Activated naive CD4-positive, alpha-beta T cell treated with anti-CD3 and anti-CD28 coated beads, Interleukin-2, amount 50 U/mL, for 24 hours (primary cell): Measurements from ENCODE around the gene CELF2.
A peak's percentile ranks its signal among the peaks of the same experiment; 100 is the strongest.

Experiments
- H3K27ac Mint-ChIP-seq: one replicate; pipeline ENCODE4 v1.8.0; 2021; ENCODE audit warnings: mild to moderate bottlenecking, mixed read lengths
- H3K27me3 Mint-ChIP-seq: one replicate; pipeline ENCODE4 v1.8.0; 2021; ENCODE audit warnings: mixed read lengths
- H3K36me3 Mint-ChIP-seq: one replicate; pipeline ENCODE4 v1.8.0; 2021; ENCODE audit warnings: mixed read lengths
- H3K4me1 Mint-ChIP-seq: one replicate; pipeline ENCODE4 v1.8.0; 2021; ENCODE audit warnings: mixed read lengths
- H3K4me3 Mint-ChIP-seq: one replicate; pipeline ENCODE4 v1.8.0; 2021; ENCODE audit warnings: mild to moderate bottlenecking, mixed read lengths
- H3K9me3 Mint-ChIP-seq: one replicate; pipeline ENCODE4 v1.8.0; 2021; ENCODE audit warnings: mixed read lengths

The CELF2 gene

DNA sequence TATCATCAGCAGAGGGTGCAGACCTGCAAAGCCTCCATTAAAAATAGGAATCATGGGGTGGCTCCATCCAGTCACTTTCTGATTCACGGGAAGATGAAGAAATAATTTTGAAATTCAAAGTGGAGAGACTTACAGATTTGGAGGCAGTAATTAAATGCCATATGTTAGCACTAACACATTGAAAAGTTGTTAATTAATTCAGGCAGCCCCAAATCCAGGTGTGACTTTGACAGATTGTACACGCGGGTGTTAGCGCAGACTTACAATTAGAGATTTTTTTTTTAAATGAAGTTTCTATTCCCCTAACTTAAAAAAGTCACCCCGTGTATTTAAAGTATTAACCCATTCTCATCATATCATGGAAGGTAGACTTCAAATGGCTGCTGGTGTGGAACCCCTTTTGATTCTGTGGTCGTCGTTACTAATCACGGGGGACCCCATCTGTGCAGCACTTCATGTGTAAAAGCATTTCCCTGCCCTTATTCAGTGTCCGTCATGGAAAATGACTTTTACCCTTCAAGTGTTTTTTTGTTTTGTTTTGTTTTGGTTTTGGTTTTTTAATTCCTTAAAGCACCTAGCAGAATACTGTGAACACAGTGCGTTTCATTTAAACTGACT, 235.8 kb downstream of the CELF2 start:
- peaks cover 71% of the 10 kb centered on the region for H3K4me1 Mint-ChIP-seq
- no peak overlapping the region for H3K4me3 Mint-ChIP-seq
- peak overlapping the region; percentile 71 for H3K27ac Mint-ChIP-seq
- H3K9me3 Mint-ChIP-seq = no peaks in the 10 kb centered on the region
- no peaks in the 10 kb centered on the region for H3K27me3 Mint-ChIP-seq
- H3K36me3 Mint-ChIP-seq = peaks cover 13% of the 10 kb centered on the region

DNA sequence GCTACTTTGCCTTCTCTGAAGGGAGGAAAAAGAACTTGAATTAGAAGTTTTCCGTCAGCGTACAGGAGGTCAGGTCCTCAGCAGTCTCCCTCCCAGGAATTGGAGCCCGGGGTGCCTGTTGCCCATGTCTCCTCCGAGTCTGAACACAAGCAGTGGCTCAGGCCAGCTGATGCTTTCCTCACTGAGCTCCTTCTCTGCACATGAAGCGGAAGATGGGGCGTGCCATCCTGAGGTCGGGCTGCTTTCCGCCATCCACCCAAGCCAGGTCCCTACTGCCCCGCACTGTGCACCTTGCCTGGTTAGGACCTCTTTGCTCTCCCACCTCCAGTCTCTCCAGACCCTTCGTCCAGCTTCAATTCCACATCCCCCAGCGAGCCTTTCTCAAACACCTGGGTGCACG, 237.5 kb downstream of the CELF2 start:
- peaks cover 73% of the 10 kb centered on the region for H3K4me1 Mint-ChIP-seq
- H3K27me3 Mint-ChIP-seq = no peaks in the 10 kb centered on the region
- H3K9me3 Mint-ChIP-seq = no peaks in the 10 kb centered on the region
- H3K36me3 Mint-ChIP-seq = peaks cover 15% of the 10 kb centered on the region
- peak overlapping the region; percentile 79 for H3K27ac Mint-ChIP-seq
- no peak overlapping the region for H3K4me3 Mint-ChIP-seq

DNA sequence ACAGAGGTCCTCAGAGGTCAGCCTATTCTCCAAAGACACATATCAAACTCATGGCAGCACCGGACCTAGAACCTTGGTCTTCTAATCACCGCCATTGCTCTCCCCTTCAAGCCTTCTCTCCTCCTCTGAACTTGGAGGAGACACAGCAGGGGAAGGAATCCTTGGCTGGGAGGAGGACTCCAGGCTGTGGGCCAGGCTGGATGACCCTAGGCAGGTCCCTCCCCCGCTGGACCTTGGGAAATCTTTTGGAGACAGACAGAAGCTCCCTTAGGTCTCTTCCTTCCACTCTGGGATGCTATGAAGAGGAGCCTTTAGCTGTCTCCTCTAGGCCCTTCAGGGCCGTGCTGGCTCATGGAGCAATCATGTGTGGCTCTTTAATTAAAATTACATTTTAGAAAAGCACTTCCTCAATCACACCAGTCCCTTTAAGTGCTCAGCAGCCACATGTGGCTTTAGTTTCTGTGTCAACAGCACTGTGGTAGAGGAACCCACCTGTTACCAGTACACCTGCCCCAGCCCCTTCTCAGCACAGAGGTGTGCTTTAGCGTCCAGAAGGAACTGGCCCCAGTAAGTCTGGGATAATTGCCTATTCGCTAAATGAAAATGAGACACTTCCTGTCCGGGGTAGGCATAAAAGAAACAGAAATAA, 238.2 kb downstream of the CELF2 start:
- peaks cover 67% of the 10 kb centered on the region for H3K4me1 Mint-ChIP-seq
- no peaks in the 10 kb centered on the region for H3K9me3 Mint-ChIP-seq
- no peaks in the 10 kb centered on the region for H3K27me3 Mint-ChIP-seq
- no peak overlapping the region for H3K4me3 Mint-ChIP-seq
- peak overlapping the region; percentile 87 for H3K27ac Mint-ChIP-seq
- H3K36me3 Mint-ChIP-seq = peaks cover 18% of the 10 kb centered on the region

DNA sequence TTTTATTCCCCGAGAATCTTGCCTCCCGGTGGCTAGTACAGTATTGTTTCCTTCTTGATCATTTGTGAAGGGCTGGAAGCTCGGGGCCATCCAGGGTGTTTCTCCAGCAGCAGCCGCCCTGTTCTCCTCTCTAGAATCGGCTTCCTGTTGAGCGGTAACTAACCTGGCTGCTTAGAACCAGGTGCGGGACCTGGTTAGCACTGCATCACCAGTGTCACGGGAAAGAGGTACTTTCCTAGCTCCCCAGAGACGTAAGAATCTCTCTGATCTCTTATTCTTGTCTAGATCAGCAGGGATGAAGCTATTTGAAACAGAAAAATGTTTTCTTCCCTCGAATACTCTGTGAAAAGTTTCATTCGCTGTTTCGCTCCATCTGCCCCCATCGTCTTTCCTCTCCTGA, 239.2 kb downstream of the CELF2 start:
- Mint-ChIP-seq H3K27me3 (no peaks in the 10 kb centered on the region), H3K9me3 (no peaks in the 10 kb centered on the region), H3K4me3 (no peak overlapping the region), H3K4me1 (peaks cover 76% of the 10 kb centered on the region), H3K36me3 (peaks cover 25% of the 10 kb centered on the region), H3K27ac (peak overlapping the region; percentile 93)

GRCh38 chr10:11257440-11258090, 239.9 kb downstream of the CELF2 start:
- Mint-ChIP-seq H3K27ac (peak overlapping the region; percentile 93), H3K4me3 (no peak overlapping the region), H3K27me3 (no peaks in the 10 kb centered on the region), H3K36me3 (peaks cover 27% of the 10 kb centered on the region), H3K4me1 (peaks cover 83% of the 10 kb centered on the region), H3K9me3 (no peaks in the 10 kb centered on the region)

GRCh38 chr10:11260170-11260569, 242.5 kb downstream of the CELF2 start:
- H3K36me3 Mint-ChIP-seq = peaks cover 25% of the 10 kb centered on the region
- no peaks in the 10 kb centered on the region for H3K9me3 Mint-ChIP-seq
- H3K27me3 Mint-ChIP-seq = no peaks in the 10 kb centered on the region
- no peak overlapping the region for H3K4me3 Mint-ChIP-seq
- H3K4me1 Mint-ChIP-seq = peaks cover 87% of the 10 kb centered on the region
- H3K27ac Mint-ChIP-seq = peak overlapping the region; percentile 89

DNA sequence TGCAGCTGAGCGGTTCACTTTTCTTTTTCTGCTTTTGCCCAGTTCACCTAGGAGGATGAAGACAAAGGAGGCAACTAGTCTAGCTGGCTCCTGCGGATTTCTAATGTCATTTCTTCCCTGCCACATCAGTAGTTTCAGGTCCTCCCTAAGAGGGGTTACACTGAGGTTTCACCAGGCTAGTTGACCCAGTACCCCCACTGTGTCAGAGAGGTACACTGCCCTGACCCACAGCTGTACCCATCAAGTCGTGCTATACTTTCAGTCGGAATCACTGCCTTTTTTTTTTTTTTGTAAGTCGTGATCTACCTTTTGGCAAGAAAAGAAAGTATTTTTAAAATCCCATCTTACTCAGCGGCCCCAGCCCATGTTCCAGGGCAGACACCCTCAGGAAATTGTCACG, 243.5 kb downstream of the CELF2 start:
- H3K9me3 Mint-ChIP-seq = no peaks in the 10 kb centered on the region
- no peaks in the 10 kb centered on the region for H3K27me3 Mint-ChIP-seq
- H3K4me1 Mint-ChIP-seq = peaks cover 89% of the 10 kb centered on the region
- peaks cover 21% of the 10 kb centered on the region for H3K36me3 Mint-ChIP-seq
- peak overlapping the region; percentile 35 for H3K27ac Mint-ChIP-seq
- no peak overlapping the region for H3K4me3 Mint-ChIP-seq

DNA sequence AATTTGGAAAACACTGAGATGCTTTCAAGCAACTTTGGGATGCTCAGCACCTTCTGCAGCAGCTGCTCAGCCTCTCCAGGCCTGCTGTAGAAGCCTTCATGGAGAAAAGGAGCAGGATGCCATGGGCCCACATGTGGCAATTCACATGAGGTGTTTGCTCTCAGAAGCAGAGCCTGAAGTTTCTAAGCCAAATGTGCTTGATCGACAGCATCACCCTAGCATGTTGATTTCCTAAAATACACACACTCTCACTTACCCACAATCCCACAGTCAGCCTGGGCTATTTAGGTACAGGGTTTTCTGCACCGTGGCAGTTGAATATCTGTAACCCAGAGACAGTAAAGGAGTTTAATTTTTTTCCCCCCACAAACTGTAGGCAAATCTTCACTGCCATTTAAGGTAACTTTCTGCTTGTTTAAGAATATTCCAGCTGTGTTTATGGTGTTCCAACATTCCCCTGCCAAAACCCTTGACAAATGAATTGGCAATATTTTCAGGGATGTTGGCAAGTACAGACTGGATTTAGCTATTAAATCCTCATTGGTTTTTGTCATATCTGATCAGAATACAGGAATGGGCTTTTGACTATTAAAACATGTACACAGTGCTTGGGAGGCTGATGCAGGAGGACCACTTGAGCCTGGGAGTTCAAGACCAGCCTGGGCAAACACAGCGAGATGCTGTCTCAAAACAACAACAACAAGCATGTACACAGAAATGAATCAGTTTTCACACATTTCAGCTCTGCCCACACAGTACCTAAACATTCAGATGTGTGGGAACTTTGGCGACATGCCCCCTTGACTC, 244.2 kb downstream of the CELF2 start:
- no peaks in the 10 kb centered on the region for H3K9me3 Mint-ChIP-seq
- peak overlapping the region; percentile 88 for H3K27ac Mint-ChIP-seq
- peak overlapping the region; percentile 30 for H3K4me3 Mint-ChIP-seq
- H3K27me3 Mint-ChIP-seq = no peaks in the 10 kb centered on the region
- H3K4me1 Mint-ChIP-seq = peaks cover 91% of the 10 kb centered on the region
- peaks cover 25% of the 10 kb centered on the region for H3K36me3 Mint-ChIP-seq

GRCh38 chr10:11262494-11263345, 245.0 kb downstream of the CELF2 start:
- Mint-ChIP-seq H3K27ac (peak overlapping the region; percentile 88), H3K4me3 (no peak overlapping the region)

DNA sequence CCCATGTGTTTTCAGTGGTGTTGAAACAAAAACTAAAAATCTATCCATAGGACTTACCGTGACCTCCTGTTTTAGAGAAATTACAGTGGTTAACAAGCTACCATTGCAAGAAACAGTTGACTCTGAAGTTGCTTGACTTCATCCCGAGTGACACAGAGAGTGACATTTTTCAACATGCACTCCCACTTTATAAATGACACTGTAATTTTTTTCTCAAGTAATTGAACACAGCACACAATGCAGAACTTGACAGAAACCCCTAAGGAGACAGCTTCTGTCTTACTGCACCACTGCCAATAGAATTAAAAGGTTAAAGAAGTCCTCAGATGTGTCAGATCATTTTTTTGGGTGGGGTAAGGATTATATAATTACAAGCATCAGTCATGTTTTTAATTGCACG, 246.1 kb downstream of the CELF2 start:
- H3K27ac Mint-ChIP-seq = peak overlapping the region; percentile 66
- no peaks in the 10 kb centered on the region for H3K9me3 Mint-ChIP-seq
- no peak overlapping the region for H3K4me3 Mint-ChIP-seq
- no peaks in the 10 kb centered on the region for H3K27me3 Mint-ChIP-seq
- peaks cover 88% of the 10 kb centered on the region for H3K4me1 Mint-ChIP-seq
- peaks cover 23% of the 10 kb centered on the region for H3K36me3 Mint-ChIP-seq

More at GRCh38 chr10:11262494-11263345, 245.0 kb downstream of the CELF2 start:
- Mint-ChIP-seq H3K4me1 (peaks cover 91% of the 10 kb centered on the region), H3K36me3 (peaks cover 23% of the 10 kb centered on the region), H3K9me3 (no peaks in the 10 kb centered on the region), H3K27me3 (no peaks in the 10 kb centered on the region)

GRCh38 chr10:11264296-11265048, 246.8 kb downstream of the CELF2 start:
- H3K27me3 Mint-ChIP-seq = no peaks in the 10 kb centered on the region

DNA sequence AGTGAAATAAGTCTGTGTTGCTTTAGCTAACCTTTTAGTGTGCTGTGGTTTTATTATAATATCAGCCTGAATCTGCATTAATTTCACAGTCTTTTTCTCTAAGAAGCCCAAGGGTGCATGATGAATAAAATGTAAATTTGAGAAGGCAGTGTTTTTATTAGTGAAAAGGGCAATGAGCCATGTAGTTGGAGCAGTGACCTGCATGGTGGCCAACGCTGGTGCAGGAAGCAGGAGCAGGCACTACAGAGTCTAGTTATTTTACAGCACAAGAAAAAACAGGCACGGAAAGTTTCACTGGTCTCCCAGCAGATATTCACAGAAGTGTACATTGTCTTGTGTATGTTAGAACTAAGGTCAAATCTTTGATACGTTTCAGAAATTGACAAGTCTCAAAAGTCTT, 247.8 kb downstream of the CELF2 start:
- Mint-ChIP-seq H3K27me3 (no peaks in the 10 kb centered on the region), H3K9me3 (no peaks in the 10 kb centered on the region), H3K27ac (peak overlapping the region; percentile 81), H3K4me3 (no peak overlapping the region), H3K4me1 (peaks cover 91% of the 10 kb centered on the region), H3K36me3 (peaks cover 21% of the 10 kb centered on the region)

More at GRCh38 chr10:11264296-11265048, 246.8 kb downstream of the CELF2 start:
- H3K9me3 Mint-ChIP-seq = no peaks in the 10 kb centered on the region
- no peak overlapping the region for H3K4me3 Mint-ChIP-seq
- H3K27ac Mint-ChIP-seq = peak overlapping the region; percentile 81
- peaks cover 23% of the 10 kb centered on the region for H3K36me3 Mint-ChIP-seq
- peaks cover 90% of the 10 kb centered on the region for H3K4me1 Mint-ChIP-seq

- Mint-ChIP-seq H3K36me3 (peaks cover 20% of the 10 kb centered on the region), H3K27me3 (no peaks in the 10 kb centered on the region), H3K4me1 (peaks cover 87% of the 10 kb centered on the region), H3K27ac (peak overlapping the region; percentile 95), H3K9me3 (no peaks in the 10 kb centered on the region), H3K4me3 (no peak overlapping the region)
Observed at GRCh38 chr10:11266426-11266825, 248.8 kb downstream of the CELF2 start.

DNA sequence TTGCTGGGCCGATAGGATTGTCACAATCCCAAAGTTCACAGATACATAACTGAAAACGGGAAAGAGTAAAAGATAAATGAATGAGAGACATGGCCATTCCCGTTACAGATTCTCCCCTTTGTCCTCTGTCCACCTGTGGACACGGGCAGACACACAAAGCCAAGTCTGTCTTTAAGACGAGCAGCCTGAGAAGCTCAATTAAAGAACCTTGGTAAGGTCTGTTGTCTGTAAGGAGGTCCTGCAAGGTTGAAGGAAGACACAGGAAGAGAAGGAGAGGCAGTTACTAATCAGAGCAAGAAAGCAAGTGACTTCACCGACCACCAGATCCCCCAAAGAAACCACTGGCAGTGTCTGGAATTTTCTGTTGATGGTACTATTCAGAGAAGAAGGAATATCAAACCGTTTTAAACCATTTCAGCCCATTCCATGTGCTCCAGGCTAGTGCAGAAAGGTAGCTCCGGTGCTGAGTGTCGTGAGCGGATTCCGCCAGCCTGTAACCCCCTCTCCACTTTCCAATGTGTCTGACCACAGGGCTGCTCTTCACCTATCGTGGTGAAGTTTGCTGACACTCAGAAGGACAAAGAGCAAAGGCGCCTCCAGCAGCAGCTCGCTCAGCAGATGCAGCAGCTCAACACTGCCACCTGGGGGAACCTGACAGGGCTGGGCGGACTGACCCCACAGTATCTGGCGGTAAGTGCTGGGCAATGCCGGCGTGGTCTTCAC, 252.6 kb downstream of the CELF2 start:
- Mint-ChIP-seq H3K4me1 (peaks cover 63% of the 10 kb centered on the region), H3K36me3 (peaks cover 17% of the 10 kb centered on the region), H3K27ac (peak overlapping the region; percentile 94), H3K27me3 (no peaks in the 10 kb centered on the region), H3K9me3 (no peaks in the 10 kb centered on the region), H3K4me3 (no peak overlapping the region)
